Ascending aorta (tissue), 2 donors: ENCODE results near the gene STIM1. TPM values are rescaled to one million over a fixed set of nuclear protein-coding genes. Genes with fewer than 3 reads are reported as not detected.
A peak's percentile ranks its signal among the peaks of the same experiment; 100 is the strongest.

Source experiments
- DNase-seq, 2 donors: peaks; one replicate each; pipeline ENCODE4 v3.0.0-alpha.2; 2019; ENCODE audit warnings: low spot score in 2 of 2
- H3K27ac ChIP-seq, 2 donors: fragments of 200-600 bp; sonication (generic); one replicate each; pipeline ENCODE4 v1.5.1; 2016 to 2017; ENCODE audit warnings: mild to moderate bottlenecking in 1 of 2
- H3K27me3 ChIP-seq: fragments of 200-600 bp; sonication (generic); one replicate; pipeline ENCODE4 v1.5.1; 2017
- H3K36me3 ChIP-seq, 2 donors: fragments of 200-600 bp; sonication (generic); one replicate each; pipeline ENCODE4 v1.5.1; 2016
- H3K4me1 ChIP-seq, 2 donors: fragments of 200-600 bp; sonication (generic); one replicate each; pipeline ENCODE4 v1.5.1; 2016 to 2017; ENCODE audit warnings: mild to moderate bottlenecking in 1 of 2
- H3K4me3 ChIP-seq, 2 donors: fragments of 200-600 bp; sonication (generic); one replicate each; pipeline ENCODE4 v1.5.1; 2016 to 2017; ENCODE audit warnings: mild to moderate bottlenecking in 1 of 2
- H3K9me3 ChIP-seq, 2 donors: fragments of 200-600 bp; sonication (generic); one replicate each; pipeline ENCODE4 v1.5.1; 2016
- CTCF ChIP-seq, 3 experiments: fragments of 200-600 bp in 2 of 3; fragments of 450-650 bp in 1 of 3; sonication (generic) in 2 of 3; IDR thresholded peaks; one replicate each; pipeline ENCODE4 v1.5.1; 2016 to 2019; ENCODE audit warnings: antibody characterized with exemption in 3 of 3, mild to moderate bottlenecking in 1 of 3, moderate library complexity in 1 of 3
- intact Hi-C: fragments of 100-400 bp; cut with DNase I; formaldehyde crosslinking; loops from one replicate; pipeline ENCODE4 v1.15.1; 2023
- total RNA-seq: library from RNA; depleted of rRNA; stranded (reverse); fragments of >200 nt; gene quantifications from one replicate; pipeline ENCODE4 v1.1.0, GENCODE V29; 2016

Gene STIM1
- total RNA-seq, 1 donor from 2014 or later: 48.1 TPM

GRCh38 chr11:4090258-4090657 lies 234.8 kb downstream of the STIM1 start:
- DNase-seq: no peak
- Histone ChIP-seq H3K9me3 (no peaks in the 10 kb centered on the region), H3K27ac (no peak overlapping the region), H3K27me3 (no peaks in the 10 kb centered on the region), H3K4me1 (peaks cover 0 to 7% of the 10 kb centered on the region in 2 donors), H3K4me3 (no peak overlapping the region), H3K36me3 (peaks cover 28 to 42% of the 10 kb centered on the region in 2 donors)
- TF ChIP-seq CTCF (IDR thresholded peaks at IDR 0.05): no peak
- intact Hi-C loops: no loop called here

- no peak for DNase-seq
- Histone ChIP-seq H3K4me3 (no peak overlapping the region), H3K9me3 (no peaks in the 10 kb centered on the region), H3K36me3 (peaks cover 14 to 25% of the 10 kb centered on the region in 2 donors), H3K27me3 (no peaks in the 10 kb centered on the region), H3K27ac (no peak overlapping the region), H3K4me1 (peaks cover 9 to 11% of the 10 kb centered on the region in 2 donors)
- intact Hi-C loops: no loop called here
- no peak for TF ChIP-seq CTCF (IDR thresholded peaks at IDR 0.05)
Observed at GRCh38 chr11:4092026-4092425, 236.6 kb downstream of the STIM1 start.

GRCh38 chr11:4093519-4094347 lies 238.3 kb downstream of the STIM1 start:
- Histone ChIP-seq H3K27me3 (no peaks in the 10 kb centered on the region), H3K27ac (peak overlapping the region; percentile 92 to 94), H3K4me1 (peaks cover 9 to 11% of the 10 kb centered on the region in 2 donors), H3K36me3 (peaks cover 12 to 14% of the 10 kb centered on the region in 2 donors), H3K9me3 (no peaks in the 10 kb centered on the region), H3K4me3 (peak overlapping the region; percentile 70 to 82)
- intact Hi-C loops: loop anchor here (1.0 kb wide), 2 partner anchors 238 to 296 kb away; partner anchors contain the start of genes NUP98 and STIM1
- no peak for DNase-seq
- no peak for TF ChIP-seq CTCF (IDR thresholded peaks at IDR 0.05)

GRCh38 chr11:4094348-4095291 lies 239.2 kb downstream of the STIM1 start, which contains the start of gene RRM1:
Gene RRM1, plus strand, starts transcription at chr11:4094799. Its CDS starts 214 bp downstream, at chr11:4095013.
- Histone ChIP-seq H3K27me3 (no peaks in the 10 kb centered on the region), H3K9me3 (no peaks in the 10 kb centered on the region), H3K36me3 (peaks cover 12 to 14% of the 10 kb centered on the region in 2 donors), H3K4me3 (peak within 1 kb of the TSS; percentile 70 to 82), H3K27ac (peak within 1 kb of the TSS; percentile 92 to 94), H3K4me1 (peaks cover 9 to 11% of the 10 kb centered on the region in 2 donors)
- intact Hi-C loops: loop anchor here (1.0 to 5.0 kb wide), 3 partner anchors 239 to 513 kb away; partner anchors contain the start of genes NUP98, STIM1 and TRIM68
- TF ChIP-seq CTCF (IDR thresholded peaks at IDR 0.05): no peak
- peak; percentile 75 to 97 for DNase-seq

GRCh38 chr11:4095509-4096230 lies 240.2 kb downstream of the STIM1 start:
- Histone ChIP-seq H3K27me3 (no peaks in the 10 kb centered on the region), H3K27ac (peak overlapping the region; percentile 92 to 94), H3K4me1 (peaks cover 9 to 11% of the 10 kb centered on the region in 2 donors), H3K36me3 (peaks cover 12 to 14% of the 10 kb centered on the region in 2 donors), H3K4me3 (peak overlapping the region; percentile 70 to 82), H3K9me3 (no peaks in the 10 kb centered on the region)
- no peak for DNase-seq
- TF ChIP-seq CTCF (IDR thresholded peaks at IDR 0.05): no peak
- intact Hi-C loops: loop anchor here (5.0 kb wide), 1 partner anchor 512 kb away; the partner anchor contains the start of gene TRIM68
